HuH-7 (cell line): Measurements from ENCODE around the gene SLC7A6.
"Not testable (repeated sequence)": the region's sequence is repeated elsewhere in the genome, so short reads cannot be mapped to it uniquely, and the experiment has no call there.

Source experiments
- DNase-seq: peaks from one replicate; pipeline ENCODE4 v3.0.0; 2011; ENCODE audit warnings: low spot score

The SLC7A6 gene

GRCh38 chr16:68283801-68284598 lies 19.7 kb downstream of the SLC7A6 start:
- DNase-seq, result no peak

GRCh38 chr16:68284847-68285246 lies 20.5 kb downstream of the SLC7A6 start:
- no peak for DNase-seq

- DNase-seq, result no peak
Measured at GRCh38 chr16:68285683-68286082, 21.4 kb downstream of the SLC7A6 start.

GRCh38 chr16:68286153-68287074 lies 22.1 kb downstream of the SLC7A6 start:
- no peak for DNase-seq

- no peak for DNase-seq
Measured at GRCh38 chr16:68287276-68288251, 23.2 kb downstream of the SLC7A6 start.

GRCh38 chr16:68288252-68288650 lies 23.9 kb downstream of the SLC7A6 start:
- no peak for DNase-seq

GRCh38 chr16:68288796-68289195 lies 24.5 kb downstream of the SLC7A6 start:
- not testable (repeated sequence) for DNase-seq

GRCh38 chr16:68289202-68289601 lies 24.9 kb downstream of the SLC7A6 start:
- DNase-seq, result no peak

GRCh38 chr16:68289621-68290329 lies 25.4 kb downstream of the SLC7A6 start:
- DNase-seq, result no peak

GRCh38 chr16:68290450-68290849 lies 26.1 kb downstream of the SLC7A6 start:
- no peak for DNase-seq

GRCh38 chr16:68291227-68291626 lies 26.9 kb downstream of the SLC7A6 start:
- no peak for DNase-seq

- DNase-seq, result no peak
Measured at GRCh38 chr16:68292425-68292824, 28.1 kb downstream of the SLC7A6 start.

GRCh38 chr16:68296291-68296690 lies 32.0 kb downstream of the SLC7A6 start:
- DNase-seq, result no peak

- no peak for DNase-seq
Measured at GRCh38 chr16:68296693-68297092, 32.4 kb downstream of the SLC7A6 start.

GRCh38 chr16:68297908-68298307 lies 33.6 kb downstream of the SLC7A6 start:
- DNase-seq, result no peak

- DNase-seq, result no peak
Measured at GRCh38 chr16:68298312-68298711, 34.0 kb downstream of the SLC7A6 start.

- no peak for DNase-seq
Measured at GRCh38 chr16:68298907-68299561, 34.7 kb downstream of the SLC7A6 start.

GRCh38 chr16:68299571-68300453 lies 35.5 kb downstream of the SLC7A6 start:
- no peak for DNase-seq

- no peak for DNase-seq
Measured at GRCh38 chr16:68300734-68301459, 36.6 kb downstream of the SLC7A6 start.
